Cardiac muscle cell (in vitro differentiated cells and primary cell): ENCODE measurements around the gene PTPN20. TPM values are rescaled to one million over a fixed set of nuclear protein-coding genes. Genes with fewer than 3 reads are reported as not detected.

Experiments used
- DNase-seq, 2 donors: peaks; one replicate each; pipeline versions ENCODE4 v3.0.0 to v3.0.0-alpha.2; 2010 to 2017; ENCODE audit warnings: low read depth in 1 of 2, low spot score in 1 of 2
- H3K27ac ChIP-seq: fragments of 200-600 bp; sonication (generic); 2 replicates; pipeline ENCODE4 v1.5.1; 2016
- H3K27me3 ChIP-seq: fragments of 200-600 bp; sonication (generic); 2 replicates; pipeline ENCODE4 v1.6.0; 2016; ENCODE audit warnings: control low read depth
- H3K36me3 ChIP-seq: fragments of 200-600 bp; sonication (generic); 2 replicates; pipeline ENCODE4 v1.5.1; 2016; ENCODE audit warnings: control low read depth
- H3K4me1 ChIP-seq: fragments of 200-600 bp; sonication (generic); 2 replicates; pipeline ENCODE4 v1.8.1; 2017; ENCODE audit warnings: low read depth, mild to moderate bottlenecking, mixed run types
- H3K4me3 ChIP-seq: fragments of 200-600 bp; sonication (generic); 2 replicates; pipeline ENCODE4 v1.5.1; 2016; ENCODE audit warnings: mild to moderate bottlenecking
- H3K9me3 ChIP-seq: fragments of 200-600 bp; sonication (generic); 2 replicates; pipeline ENCODE4 v1.5.1; 2017; ENCODE audit warnings: low read depth, mild to moderate bottlenecking, control low read depth
- polyA plus RNA-seq: library from polyadenylated mRNA; unstranded; fragments of >200 nt; fragmentation: Nextera tagmentation; extraction: Ambion mirVana; gene quantifications from 2 replicates; pipeline ENCODE4 v1.2.1, GENCODE V29; 2016
- total RNA-seq: library from RNA; depleted of rRNA; stranded (reverse); fragments of >200 nt; gene quantifications from 2 replicates; pipeline ENCODE4 v1.2.3, GENCODE V29; 2016
- TF ChIP-seq, protein P1 (sequence below): IDR thresholded peaks from 2 replicates; pipeline ENCODE4 v1.5.1; 2012; ENCODE audit warnings: low read depth, mild to moderate bottlenecking, low read length

Gene PTPN20
- total and polyA plus RNA-seq, 2 experiments from 2014 or later, result 0.42 to 0.62 TPM

DNA sequence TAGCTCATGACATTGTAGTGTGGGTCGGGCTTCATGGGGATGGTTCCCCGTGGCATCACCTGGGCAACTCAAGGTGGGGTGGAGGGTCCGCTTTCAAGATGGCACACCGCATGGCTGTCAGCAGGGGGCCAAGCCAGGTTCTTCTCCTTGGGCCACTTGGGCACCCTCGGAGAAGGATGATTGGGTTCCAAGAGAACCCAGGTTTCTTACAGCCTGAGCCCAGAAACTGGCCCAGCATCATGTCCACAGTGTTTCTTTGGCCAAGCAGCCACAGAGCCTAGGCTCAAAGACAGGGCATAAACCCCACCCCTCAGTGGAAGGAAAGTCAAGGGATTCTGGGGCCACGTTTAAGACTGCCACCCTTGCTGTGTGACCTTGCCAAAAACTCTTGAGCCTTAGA lies 110.6 kb downstream of the PTPN20 start:
- Histone ChIP-seq H3K27ac (no peak overlapping the region), H3K9me3 (no peaks in the 10 kb centered on the region), H3K27me3 (no peaks in the 10 kb centered on the region), H3K4me1 (no peaks in the 10 kb centered on the region), H3K4me3 (no peak overlapping the region), H3K36me3 (no peaks in the 10 kb centered on the region)
- no peak for DNase-seq
- TF ChIP-seq, protein P1, sequence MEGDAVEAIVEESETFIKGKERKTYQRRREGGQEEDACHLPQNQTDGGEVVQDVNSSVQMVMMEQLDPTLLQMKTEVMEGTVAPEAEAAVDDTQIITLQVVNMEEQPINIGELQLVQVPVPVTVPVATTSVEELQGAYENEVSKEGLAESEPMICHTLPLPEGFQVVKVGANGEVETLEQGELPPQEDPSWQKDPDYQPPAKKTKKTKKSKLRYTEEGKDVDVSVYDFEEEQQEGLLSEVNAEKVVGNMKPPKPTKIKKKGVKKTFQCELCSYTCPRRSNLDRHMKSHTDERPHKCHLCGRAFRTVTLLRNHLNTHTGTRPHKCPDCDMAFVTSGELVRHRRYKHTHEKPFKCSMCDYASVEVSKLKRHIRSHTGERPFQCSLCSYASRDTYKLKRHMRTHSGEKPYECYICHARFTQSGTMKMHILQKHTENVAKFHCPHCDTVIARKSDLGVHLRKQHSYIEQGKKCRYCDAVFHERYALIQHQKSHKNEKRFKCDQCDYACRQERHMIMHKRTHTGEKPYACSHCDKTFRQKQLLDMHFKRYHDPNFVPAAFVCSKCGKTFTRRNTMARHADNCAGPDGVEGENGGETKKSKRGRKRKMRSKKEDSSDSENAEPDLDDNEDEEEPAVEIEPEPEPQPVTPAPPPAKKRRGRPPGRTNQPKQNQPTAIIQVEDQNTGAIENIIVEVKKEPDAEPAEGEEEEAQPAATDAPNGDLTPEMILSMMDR, result peak; percentile 10

DNA sequence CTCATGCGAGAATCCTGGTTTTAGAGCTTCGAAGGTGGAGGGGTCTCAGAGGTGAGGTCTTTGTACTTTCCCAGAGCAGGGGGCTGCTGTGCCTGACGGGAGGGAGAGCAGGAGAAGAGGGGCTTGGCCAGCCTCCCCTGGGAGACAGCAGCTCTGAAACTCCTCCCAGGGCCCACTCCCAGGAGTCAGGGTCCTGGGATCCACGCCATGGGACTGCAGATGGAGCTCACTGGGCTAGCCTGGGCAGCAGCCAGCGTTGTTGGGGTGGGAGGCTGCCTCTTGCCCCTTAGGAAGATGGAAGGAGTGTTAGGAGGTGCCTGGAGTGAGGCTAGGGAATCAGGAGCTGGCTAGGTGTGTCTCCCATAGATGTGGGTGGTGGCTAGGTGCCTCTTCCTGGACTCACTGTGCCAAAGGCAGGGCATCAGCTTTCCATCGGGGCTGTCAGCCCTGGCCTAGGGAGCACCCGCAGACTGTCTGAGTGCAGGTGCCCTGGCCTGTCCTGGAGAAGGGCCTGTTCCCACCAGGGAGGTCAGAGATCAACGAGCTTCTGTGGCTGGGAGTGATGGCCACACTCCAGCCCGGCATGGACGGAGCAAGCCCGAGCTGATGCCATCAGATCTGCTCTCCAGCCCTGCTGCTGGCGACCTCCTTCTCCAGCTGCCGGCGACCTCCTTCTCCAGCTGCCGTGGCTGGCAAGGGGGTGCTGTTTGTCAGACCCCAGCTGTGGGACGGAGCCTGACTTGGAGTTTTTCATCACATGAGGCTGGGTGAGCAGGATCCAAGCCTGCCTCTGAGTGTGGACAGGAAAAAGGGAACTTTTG lies 111.3 kb downstream of the PTPN20 start:
- no peak overlapping the region for H3K4me3 ChIP-seq
- H3K27ac ChIP-seq, result no peak overlapping the region
- H3K4me1 ChIP-seq, result no peaks in the 10 kb centered on the region
- no peak for DNase-seq
- no peaks in the 10 kb centered on the region for H3K36me3 ChIP-seq
- TF ChIP-seq, protein P1, result no peak
- H3K27me3 ChIP-seq, result no peaks in the 10 kb centered on the region
- no peaks in the 10 kb centered on the region for H3K9me3 ChIP-seq

DNA sequence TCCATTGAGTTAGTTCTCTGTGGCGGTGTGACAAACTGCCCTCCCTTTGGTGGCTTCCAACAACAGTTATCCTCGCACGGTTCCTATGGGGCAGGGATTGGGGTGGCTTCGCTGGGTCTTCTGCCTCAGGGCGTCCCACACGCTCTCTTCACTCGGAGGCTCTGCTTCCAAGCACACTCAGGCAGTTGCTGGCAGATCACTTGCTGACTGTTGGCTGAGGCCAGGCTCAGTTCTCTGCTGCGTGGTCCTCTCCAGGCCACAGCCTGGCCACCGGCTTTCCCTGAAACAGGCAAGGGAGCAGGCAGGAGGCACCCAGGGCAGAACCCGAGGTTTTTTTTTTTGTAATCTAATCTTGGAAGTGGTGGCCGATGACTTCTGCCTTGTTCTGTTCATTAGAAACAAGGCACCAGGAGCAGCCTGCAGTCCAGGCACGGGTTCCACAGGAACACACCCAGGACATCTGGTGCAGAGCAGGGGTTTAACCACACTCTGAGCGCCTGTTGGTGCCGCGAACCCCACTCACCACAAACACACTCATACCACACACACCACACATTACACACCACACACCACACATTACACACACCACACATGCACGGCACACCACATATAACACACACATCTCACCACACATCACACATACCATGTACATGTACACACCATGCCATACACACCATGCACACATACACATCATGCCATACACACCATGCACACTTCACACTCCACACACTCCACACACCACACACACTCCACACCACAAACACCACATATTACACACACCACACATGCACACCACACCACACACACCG lies 112.2 kb downstream of the PTPN20 start:
- no peaks in the 10 kb centered on the region for H3K27me3 ChIP-seq
- no peak for DNase-seq
- H3K36me3 ChIP-seq, result no peaks in the 10 kb centered on the region
- TF ChIP-seq, protein P1, result no peak
- H3K27ac ChIP-seq, result no peak overlapping the region
- no peak overlapping the region for H3K4me3 ChIP-seq
- H3K9me3 ChIP-seq, result no peaks in the 10 kb centered on the region
- H3K4me1 ChIP-seq, result no peaks in the 10 kb centered on the region

DNA sequence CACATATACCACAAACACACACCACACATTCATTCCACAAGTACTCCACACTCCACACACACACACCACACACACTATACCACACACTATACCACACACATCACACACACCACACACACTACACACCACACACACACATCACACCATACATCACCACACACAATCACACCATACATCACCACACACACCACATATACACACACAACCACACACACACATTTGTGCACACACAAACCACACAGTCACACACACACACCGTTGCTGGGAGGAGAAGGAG lies 112.8 kb downstream of the PTPN20 start:
- no peaks in the 10 kb centered on the region for H3K9me3 ChIP-seq
- H3K27me3 ChIP-seq, result no peaks in the 10 kb centered on the region
- no peak overlapping the region for H3K27ac ChIP-seq
- no peaks in the 10 kb centered on the region for H3K4me1 ChIP-seq
- no peak for DNase-seq
- no peaks in the 10 kb centered on the region for H3K36me3 ChIP-seq
- TF ChIP-seq, protein P1, result no peak
- no peak overlapping the region for H3K4me3 ChIP-seq

DNA sequence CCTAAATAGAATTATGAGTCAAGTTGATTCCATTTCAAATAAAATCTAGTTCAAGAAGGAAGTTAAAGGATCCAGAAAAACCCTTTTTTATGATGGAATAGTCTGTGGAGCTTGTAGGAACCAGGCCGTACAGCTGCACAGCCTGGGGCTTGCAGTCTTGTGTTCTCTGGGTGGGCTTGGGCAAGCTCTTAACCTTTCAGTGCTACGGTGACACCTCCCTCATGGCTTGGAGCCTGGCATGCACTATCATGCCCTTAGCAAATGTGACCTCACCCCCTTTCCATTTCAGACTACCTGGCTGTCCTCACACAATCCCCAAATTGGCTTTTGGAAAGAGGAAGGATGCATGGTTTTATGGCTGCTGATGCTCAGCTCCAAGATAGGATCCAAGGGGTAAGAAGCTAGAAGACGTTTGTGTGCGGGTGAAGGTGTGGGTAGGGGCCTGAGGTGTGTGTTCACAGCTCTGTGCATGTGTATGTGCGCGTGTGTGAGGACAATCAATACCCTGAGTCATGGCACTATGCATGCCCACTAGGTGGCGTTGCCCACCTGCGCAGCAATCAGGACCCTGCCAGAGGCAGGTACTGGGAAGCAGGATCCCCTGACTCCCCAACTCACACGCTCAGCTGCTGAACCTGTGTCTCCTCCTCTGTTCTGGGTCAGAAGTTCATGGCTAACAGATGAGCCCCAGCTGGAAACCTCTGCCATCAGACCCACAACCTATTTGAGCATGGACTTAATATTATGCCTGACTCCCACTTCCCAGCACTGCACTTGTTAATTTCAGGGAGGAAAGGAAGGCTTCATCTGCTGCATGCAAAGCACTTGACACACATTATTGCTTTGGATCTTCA lies 113.4 kb downstream of the PTPN20 start:
- Histone ChIP-seq H3K27me3 (no peaks in the 10 kb centered on the region), H3K4me3 (no peak overlapping the region), H3K4me1 (no peaks in the 10 kb centered on the region), H3K27ac (no peak overlapping the region), H3K9me3 (no peaks in the 10 kb centered on the region), H3K36me3 (no peaks in the 10 kb centered on the region)
- TF ChIP-seq, protein P1, result peak; percentile 86
- peak; percentile 60 to 80 for DNase-seq
